NCI-H1417 (cell line): Measurements from ENCODE around the gene FOXJ3.
"Not testable (repeated sequence)": the region's sequence is repeated elsewhere in the genome, so short reads cannot be mapped to it uniquely, and the experiment has no call there.

Experiments
- DNase-seq, 3 experiments: peaks; one replicate each; lab custom pipeline; 2025; lab: John Stamatoyannopoulos, UW

The FOXJ3 gene

DNA sequence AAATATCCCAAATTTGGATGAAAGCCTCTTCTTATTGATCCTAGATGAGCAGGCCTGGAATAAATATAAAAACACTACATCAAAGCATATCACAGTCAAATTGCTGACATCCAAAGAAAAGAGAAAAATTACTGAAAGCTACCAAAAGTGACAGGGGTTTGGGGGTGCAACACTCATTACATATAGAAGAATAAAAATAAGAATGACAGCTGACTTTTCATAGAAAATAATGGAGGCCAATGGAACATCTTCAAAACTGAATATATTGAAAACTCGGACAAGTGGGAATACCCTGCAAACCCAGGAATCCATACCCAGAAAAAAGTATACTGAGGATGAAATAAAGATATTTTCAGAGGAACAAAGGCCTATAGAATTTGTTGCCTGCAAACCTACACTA is 84.0 kb downstream of the FOXJ3 start:
- no peak for DNase-seq

DNA sequence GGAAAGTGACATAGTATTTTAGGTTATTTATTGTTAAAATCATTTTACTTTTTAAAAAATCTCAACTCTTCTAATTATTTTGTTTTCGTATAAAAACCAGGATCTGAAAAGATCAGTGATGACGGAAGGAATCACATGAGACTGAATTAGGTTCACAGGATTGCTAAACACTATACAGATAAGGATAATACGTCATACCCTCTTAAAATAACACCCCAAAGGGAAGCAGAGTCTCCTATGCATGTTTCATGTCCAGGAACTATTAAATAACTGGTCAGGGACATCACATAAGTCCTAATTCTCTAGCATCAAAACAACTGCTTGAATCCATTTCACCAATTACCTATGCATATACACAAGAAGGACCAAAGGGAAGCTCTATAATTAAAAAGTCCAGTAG is 84.9 kb downstream of the FOXJ3 start:
- DNase-seq, result no peak

DNA sequence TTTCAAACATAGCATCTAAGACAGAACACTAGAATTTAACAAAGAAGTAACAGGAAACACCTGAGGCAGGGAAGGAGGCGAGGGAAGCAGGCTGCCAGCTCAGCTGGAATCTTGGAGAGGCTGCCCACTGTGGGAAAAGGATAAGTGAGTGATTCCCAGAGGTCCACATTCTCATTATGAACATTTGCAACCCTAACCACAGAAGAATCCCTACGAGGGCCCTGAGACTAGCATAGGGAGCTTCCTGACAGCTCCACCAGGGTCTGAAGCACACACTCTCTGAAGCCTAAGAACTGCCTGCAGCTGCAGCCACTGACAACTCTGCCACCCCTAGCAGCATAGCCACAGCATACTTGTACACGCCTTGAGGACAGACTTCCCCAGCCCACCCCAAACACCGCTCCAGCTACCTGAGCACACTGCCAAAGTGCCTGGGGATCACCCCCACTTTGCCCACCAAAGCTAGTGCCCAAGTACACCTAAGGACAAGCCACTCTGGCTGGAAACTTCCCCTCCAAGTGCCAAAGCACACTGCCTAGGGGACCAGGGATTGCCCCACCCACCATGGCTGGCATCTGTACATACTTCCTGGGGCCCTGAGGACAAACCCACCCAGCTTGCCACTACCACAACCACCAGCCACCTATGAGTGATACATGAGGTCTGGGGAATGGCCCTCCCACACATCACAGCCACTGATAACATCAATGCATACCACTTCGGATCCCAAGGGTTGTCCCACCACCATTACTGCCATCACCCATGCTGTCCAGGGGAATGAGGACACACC is 93.9 kb downstream of the FOXJ3 start:
- DNase-seq, result no peak

DNA sequence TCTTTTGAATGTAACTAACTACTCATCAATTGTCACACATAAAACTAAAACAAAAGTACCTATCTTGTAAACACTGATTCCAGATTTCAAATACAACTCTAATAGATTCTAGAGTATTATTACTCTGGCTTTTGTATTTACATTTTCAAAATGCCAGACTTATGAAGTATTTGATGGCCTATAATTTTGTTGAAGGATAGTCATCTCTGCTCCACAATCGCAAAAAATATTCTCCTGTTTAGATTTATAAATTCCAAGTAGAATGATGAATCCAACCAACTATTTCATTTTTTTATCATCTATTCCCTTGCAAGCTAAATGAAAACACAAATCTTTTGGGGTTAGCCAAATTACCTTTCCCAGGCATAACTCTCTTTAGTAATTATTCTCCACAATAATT is 95.5 kb downstream of the FOXJ3 start:
- no peak for DNase-seq

DNA sequence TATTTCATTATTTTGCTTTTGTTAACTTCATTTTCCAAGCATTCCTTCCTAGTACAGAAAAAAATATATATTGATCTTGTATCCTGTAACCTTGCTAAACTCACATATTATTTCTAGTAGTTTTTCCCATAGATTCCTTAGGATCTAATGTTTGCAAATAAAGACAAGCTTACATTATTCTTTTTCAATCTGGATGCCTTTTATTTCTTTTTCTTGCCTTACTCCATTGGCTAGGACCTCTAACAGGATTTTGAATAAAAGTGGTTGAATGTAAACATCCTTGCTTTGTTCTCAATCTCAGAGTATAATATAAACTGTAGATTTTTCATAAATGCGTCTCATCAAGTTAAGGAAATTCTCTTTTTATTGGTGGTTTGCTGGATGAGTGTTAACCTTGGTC is 96.0 kb downstream of the FOXJ3 start:
- DNase-seq, result no peak

DNA sequence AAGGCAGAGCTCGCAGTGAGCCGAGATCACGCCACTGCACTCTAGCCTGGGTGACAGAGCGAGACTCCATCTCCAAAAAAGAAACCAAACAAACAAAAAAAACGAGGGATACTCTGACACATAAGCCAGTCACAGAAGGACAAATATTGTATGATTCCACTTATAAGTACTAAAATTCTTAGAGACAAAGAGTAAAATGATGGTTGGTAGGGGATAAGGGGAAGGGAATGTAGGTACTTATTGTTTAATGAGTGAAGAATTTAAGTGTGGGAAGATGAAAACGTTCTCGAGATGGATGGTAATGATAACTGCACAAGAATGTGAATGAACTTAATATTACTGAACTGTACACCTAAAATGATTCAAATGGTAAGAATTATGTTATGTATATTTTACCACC is 103.8 kb downstream of the FOXJ3 start:
- no peak for DNase-seq

DNA sequence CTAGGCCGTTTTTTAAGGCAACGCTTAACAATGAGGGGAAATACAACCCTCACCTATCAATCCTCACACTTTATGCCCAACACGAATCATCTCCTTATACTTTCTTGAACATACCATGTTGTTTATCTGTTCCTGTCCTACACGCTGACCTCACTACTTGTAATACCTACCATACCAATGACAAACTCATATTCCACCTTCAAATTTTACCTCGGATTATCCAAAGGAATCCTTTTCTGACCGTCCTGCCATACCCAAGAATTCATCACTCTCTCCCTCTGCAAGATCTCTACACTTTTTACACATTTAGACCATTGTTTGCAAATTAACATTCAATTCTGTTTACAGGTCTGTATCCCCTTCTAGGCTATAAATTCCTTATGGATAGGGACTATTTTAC is 106.1 kb downstream of the FOXJ3 start:
- no peak for DNase-seq

DNA sequence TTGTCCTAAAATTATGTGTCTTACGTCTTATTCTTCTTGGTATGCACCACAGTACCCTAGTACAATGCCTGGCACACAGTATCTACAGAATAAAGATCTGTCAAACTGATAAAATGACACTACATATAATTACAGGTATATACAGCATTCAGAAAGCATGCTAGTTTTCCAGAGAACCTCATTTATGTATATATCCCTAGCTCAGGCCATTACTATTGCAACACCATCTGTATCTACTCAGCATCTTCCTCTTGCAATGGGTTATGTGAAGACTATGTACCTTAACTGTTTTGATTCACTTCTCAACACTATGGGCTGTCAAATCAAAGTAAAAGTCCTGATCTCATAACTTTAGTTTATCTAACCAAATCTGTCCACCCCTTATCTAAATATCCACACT is 112.0 kb downstream of the FOXJ3 start:
- no peak for DNase-seq

DNA sequence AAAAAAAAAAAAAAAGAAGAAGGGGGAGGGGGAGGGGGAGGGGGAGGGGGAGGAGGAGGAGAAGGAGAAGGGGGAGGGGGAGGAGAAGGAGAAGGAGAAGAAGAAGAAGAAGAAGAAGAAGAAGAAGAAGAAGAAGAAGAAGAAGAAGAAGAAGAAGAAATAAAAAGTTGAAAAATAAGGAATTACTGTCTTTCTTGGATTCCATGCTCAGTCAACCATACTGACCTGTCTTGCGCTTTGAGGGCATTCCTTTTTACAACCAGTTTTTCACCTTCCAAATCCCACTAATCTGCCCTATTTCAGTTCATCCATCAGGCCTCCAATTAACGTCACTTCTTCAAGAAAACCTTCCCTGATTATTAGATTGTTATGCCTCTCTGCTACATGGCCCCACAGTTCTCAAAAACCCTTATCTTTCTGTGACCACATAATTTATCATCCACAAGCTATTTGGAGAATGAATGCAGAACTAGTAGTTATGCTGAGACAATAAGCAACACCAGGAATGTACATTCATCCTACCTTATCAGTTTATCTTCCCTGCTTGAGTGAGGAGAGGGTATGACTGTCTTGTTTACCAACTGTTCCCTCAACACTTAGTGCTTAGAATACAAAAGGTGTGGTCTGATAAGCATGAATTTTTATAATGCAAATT is 113.0 kb downstream of the FOXJ3 start:
- no peak for DNase-seq

DNA sequence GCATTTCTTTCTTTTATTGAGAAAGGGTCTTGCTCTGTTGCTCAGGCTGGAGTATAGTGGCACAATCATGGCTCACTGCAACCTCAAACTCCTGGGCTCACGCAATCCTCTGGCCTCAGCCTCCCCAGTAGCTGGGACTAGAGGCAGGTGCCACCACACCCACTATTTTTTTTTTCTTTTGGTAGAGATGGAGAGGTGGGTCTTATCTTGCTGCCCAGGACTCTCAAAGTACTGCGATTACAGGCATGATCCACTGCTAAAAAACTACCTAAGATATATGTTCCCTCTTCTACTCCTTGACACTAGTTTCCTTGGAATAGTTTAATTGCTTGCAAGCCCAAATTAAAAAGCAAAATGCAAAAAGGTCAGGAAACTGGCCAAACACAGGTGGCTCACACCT is 113.6 kb downstream of the FOXJ3 start:
- DNase-seq, result no peak

DNA sequence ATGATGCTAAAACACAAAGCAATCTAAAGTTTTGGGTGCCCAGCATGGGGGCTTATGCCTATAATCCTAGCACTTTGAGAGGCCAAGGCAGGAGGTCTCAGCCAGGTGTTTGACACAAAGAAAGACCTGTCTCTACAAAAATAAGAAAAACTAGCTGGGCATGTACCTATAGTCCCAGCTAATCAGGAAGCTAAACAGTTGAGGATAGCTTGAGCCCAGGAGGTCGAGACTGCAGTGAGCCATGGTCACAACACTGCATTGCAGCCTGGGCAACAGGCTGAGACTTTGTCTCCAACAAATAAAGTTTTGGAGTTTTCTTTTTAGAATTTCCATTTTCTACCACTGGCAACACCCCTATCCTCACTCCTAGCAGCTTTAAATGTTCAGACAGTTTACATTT is 115.4 kb downstream of the FOXJ3 start:
- DNase-seq, result no peak

DNA sequence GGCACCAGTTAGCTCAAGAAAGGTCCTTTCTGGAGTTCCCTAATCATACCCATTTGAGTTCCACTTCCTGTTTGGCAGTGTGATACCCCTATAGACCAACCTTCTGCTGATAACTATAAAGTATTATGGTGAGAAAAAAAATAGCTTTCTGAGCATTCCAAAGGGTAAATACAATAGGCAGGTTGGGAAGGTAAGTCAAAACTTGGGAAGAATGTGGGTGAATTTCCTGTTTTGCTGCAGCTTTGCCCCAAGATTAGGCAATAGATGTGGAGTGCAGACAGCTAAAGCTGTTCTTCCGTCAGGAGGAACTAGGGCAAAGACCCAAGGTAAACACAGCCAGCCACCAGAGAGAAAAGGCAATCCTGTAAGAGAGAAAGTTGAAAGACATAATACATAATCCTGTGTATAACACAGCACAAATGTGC is 120.6 kb downstream of the FOXJ3 start:
- DNase-seq, result no peak

DNA sequence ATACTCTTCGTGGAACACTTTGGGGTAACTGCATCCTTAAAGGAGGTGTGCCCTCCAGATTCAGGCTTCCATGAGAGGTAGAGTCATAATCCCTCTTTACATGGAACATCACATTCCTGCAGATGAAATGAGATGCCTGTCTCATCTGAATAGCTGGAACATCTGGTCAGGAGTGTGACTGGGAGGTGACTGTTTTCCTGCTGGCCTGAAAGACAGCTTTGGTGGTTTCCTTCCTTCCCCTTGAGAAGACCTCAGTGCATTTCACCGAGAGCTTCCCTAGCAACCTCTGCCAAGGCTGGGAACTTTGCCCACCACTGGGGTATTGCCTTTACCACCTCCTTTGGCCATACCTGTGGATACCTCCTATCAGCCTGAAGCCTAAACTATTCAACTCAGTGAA is 123.8 kb downstream of the FOXJ3 start:
- DNase-seq, result no peak

DNA sequence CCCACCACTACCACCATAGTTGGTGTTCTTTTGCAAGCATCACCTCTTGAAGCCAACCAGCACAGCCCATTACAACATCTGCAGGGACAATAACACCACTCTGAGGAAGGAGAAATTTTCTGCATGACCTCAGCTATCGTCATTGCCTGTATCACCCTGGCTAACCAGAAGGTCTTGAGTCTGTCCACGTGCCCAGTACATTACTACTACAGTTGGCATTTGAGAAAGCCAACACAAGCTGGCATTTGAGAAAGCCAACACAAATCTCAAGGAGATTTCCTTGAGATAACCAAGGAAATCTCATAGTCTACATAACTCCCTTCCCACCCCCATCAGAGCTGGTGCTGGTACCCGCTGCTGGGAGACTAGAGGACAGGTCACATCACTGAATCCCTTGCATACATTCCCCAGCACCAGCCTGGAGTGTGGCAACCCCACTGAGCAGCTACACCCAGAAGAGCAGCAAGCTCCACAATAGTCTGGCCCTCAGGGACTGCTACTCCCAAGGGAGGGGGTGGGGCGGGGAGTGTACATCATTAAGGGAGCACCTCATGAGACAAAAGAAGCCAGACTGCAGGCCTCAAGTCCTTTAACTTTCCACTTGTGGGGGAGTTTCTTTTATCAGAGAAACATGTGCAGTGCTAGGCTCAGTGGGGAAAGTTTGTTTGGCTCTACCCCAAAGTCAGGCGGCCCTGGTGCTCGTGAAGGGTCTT is 124.5 kb downstream of the FOXJ3 start:
- DNase-seq, result no peak

DNA sequence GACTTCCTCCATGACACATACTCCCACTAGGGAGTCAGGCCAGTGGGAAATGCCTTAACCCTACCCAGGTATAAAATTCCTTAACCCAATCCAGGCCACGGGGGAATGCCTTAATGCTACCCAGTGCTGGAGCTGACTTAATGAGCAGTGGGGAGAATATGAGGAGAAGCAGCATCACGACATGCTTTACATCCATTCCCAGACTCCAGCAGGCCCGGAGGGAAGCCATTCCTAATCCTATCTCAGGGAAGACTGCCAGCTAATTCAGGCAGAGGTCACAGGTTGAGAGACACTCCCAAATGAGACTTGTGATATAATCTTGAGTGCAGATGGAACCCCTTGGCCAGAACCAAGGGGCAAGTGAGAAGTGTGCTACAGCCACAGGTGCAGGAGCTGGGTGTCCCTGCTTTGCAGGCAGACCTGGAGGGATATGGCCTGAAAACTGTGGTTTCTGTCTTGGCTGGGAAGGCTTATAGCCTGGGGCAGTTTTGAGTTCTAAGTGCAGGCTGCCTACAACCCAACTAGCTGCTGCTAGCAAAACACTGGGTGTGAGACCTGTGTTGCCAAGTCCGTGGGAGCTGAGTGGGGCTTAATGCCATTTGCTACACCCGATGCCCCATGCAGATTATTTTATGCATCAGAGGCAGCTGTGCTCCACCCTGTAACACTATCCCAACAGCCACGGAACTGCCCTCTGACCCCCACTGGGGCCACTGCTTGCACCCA is 125.3 kb downstream of the FOXJ3 start:
- no peak for DNase-seq

DNA sequence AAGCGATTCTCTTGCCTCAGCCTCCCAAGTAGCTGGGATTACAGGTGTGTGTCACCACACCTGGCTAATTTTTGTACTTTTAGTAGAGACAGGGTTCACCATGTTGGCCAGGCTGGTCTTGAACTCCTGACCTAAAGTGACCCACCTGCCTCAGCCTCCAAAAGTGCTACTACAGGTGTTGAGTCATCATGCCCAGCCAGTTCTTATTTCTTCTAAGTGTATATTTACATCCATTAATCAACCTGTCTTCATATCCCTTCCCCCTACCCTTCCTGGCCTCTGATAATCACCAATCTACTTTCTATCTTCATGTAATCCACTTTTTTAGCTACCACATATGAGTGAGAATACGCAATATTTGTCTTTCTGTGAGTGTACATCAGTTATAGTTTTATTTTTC is 128.1 kb downstream of the FOXJ3 start:
- not testable (repeated sequence) for DNase-seq

DNA sequence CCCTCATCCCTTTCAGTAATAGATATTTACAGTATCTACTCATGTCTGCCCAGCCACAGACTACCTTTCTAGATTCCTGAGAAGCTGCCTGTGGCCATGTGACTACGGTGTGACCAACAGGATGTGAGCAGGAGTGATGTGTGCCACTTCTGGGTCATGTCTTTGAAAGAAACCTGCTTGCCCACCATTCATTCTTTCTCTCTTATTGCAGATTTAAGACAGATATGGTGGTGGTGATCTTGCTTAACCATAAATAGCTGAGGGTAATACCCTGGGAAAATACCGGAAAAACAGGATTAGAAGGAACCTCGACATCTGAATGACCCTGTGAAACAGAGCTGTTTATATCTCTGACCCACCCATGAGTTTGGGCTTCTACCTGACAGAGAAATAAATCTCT is 128.9 kb downstream of the FOXJ3 start:
- DNase-seq, result no peak

DNA sequence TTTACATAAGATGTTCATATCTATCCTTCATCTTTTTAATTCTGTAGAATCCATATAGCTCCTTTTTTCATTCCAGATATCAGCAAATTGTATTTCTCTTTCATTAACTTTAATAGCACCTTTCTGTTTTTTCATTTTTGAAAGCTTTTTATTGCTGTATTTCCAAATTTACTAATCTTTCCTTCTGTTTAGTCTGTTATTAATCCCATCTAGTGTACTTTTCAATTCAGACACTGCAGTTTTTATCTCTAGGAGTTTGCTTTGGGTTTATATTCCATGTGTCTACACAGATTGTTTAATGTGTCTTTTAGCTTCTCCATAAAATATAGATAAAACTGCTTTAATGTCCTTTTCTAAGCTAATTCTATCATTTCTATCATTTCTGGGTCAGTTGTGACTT is 133.0 kb downstream of the FOXJ3 start:
- DNase-seq, result no peak

DNA sequence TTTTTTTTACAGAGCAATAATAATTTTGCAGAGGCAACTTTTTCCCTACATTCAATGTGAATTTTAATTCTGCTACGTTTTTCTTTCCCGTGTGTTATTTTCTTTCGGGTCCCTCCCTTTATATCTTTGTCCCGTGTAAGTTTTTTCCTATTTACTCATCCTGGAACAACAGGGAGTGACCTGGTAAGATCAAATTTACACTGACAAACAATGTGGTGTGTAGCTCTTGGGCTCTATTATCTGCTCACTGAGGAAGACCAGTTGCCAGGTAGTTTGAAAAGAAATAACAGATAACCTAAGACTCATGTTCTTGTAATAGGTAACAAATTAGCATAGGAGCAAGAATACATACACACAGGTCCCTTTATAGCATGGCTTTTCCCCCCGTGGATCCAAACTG is 136.8 kb downstream of the FOXJ3 start:
- no peak for DNase-seq

DNA sequence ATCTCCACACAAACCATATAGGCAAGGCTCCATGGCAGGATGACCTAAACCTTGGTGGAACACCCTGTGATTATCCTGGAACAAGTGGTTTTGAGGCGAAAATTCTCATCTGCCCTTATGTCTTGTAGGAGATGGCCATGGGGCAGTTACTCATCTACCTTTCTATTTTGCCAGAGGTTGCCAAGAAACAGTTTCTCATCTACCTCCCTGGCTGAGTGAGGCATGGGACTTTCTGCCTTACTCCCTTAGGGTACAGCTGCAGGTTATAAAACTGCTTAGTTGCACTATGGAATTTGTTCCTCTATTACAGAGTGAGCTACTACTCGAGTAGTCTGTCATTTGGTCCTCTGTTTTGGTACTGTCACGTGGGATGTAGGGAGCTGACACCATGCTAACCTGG is 139.2 kb downstream of the FOXJ3 start:
- no peak for DNase-seq

DNA sequence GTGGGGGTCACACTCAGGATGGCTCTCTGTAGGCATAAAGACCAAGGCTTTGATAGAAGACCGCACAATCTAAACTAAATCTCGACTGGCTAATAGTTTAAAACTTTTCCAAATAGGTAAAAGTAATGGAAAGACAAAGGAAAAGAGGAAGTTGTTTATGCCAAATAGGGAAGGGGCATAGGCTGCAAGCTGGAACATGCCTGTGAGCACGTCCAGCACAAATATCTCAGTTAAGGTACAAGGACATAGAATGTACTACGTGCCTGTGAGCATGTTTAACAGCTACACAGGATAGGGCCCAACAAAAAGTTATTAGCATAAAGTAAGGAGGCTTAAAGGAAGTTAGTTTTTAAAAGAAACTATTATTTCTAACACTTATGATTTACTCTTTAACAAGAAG is 142.9 kb downstream of the FOXJ3 start:
- no peak for DNase-seq

DNA sequence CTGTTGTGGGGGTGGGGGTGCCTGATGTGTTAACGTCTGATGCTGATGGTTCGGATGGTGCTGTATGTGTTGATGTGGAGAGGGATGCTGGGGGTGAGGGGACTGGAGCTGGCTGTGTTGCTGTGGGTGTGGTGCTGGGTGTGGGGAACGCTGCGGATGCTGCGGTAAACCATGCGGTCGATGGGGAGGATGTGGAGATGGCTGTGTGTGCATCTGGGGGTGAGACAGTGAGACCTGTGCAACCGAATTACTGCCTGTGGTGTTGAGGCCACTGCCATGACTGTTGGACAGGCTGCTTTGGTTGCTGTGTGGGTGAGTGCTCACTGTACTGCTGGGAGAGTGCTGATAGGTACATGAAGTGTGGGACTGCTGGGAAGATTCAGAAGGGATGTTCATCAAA is 143.7 kb downstream of the FOXJ3 start:
- no peak for DNase-seq
